K562 (cell line): ENCODE results near the gene FHIT. TPM values are rescaled to one million over a fixed set of nuclear protein-coding genes. Genes with fewer than 3 reads are reported as not detected.

ENCODE experiments used
- ATAC-seq: fragments of 200-7000 bp; cut with Tn5 transposase; 3 replicates; pipeline ENCODE4 v1.9.1; 2020; ENCODE audit warnings: moderate library complexity
- BruUV-seq: library from RNA; stranded (reverse); fragments of 400-500 nt; replicated peaks from 2 replicates; lab custom pipeline; 2021; lab: Mats Ljungman, UMichigan
- CTCF ChIA-PET: fragments of 300-600 bp; formaldehyde crosslinking; extraction: SDS; loops from one replicate; lab custom pipeline; 2021; ENCODE audit warnings: low intra/inter-chr PET ratio; lab: Yijun Ruan, JAX
- POLR2A ChIA-PET: fragments of 300-600, 350-650 bp; sonication (Branson Sonifier 250); formaldehyde crosslinking; extraction: SDS; loops from one replicate; lab custom pipeline; 2021; ENCODE audit warnings: antibody characterized with exemption, inconsistent platforms; lab: Yijun Ruan, JAX
- DNase-seq, 4 experiments: peaks; one replicate each; pipeline versions ENCODE4 v3.0.0 to v3.0.0-alpha.2; 2011 to 2018; ENCODE audit warnings: low spot score in 3 of 4, mixed read lengths in 3 of 4; ENCODE audit errors: extremely low read depth in 1 of 4
- FAIRE-seq: peaks from 2 replicates; lab custom pipeline; 2011; peaks lifted over from hg19 to GRCh38; lab: Jason Lieb, UNC
- H2AFZ ChIP-seq: 2 replicates; pipeline ENCODE4 v1.6.0; 2011; ENCODE audit warnings: low read depth, low read length, control low read depth, inconsistent platforms
- H3K27ac ChIP-seq: fragments of 200-600 bp; 3 replicates; pipeline ENCODE4 v1.8.0; 2011; ENCODE audit warnings: low read depth, mild to moderate bottlenecking, control low read depth, inconsistent platforms, low read length, moderate library complexity, mixed read lengths; ENCODE audit errors: extremely low read depth
- H3K27me3 ChIP-seq, 2 experiments: fragments of 300-600 bp in 1 of 2; 2 replicates in 1 of 2; 3 replicates in 1 of 2; pipeline versions ENCODE4 v1.6.0 to v1.8.0; 2011; ENCODE audit warnings: inconsistent platforms in 2 of 2, low read length in 2 of 2, mild to moderate bottlenecking in 1 of 2, mixed read lengths in 1 of 2, moderate library complexity in 1 of 2; ENCODE audit not compliant: control insufficient read depth in 2 of 2, insufficient read depth in 2 of 2
- H3K36me3 ChIP-seq: fragments of 300-600 bp; 3 replicates; pipeline ENCODE4 v1.8.0; 2011; ENCODE audit warnings: mild to moderate bottlenecking, low read length, inconsistent platforms; ENCODE audit not compliant: control insufficient read depth, insufficient read depth
- H3K4me1 ChIP-seq, 2 experiments: fragments of 200-600 bp in 1 of 2; replicated peaks in 1 of 2; 2 replicates in 1 of 2; 3 replicates in 1 of 2; pipeline versions ENCODE4 v1.5.1 to v1.8.0; 2011; ENCODE audit warnings: inconsistent platforms in 2 of 2, low read length in 2 of 2, mild to moderate bottlenecking in 1 of 2, mixed read lengths in 1 of 2, moderate library complexity in 1 of 2; ENCODE audit not compliant: control insufficient read depth in 2 of 2, insufficient read depth in 2 of 2
- H3K4me2 ChIP-seq: 2 replicates; pipeline ENCODE4 v1.6.1; 2011; ENCODE audit warnings: low read length, control low read depth, inconsistent platforms, mixed read lengths; ENCODE audit not compliant: insufficient read depth
- H3K4me3 ChIP-seq: fragments of 200-600 bp; sonication (generic), shearing (Covaris generic); 2 replicates; pipeline ENCODE4 v1.5.1; 2016; ENCODE audit warnings: control low read depth, inconsistent platforms
- H3K79me2 ChIP-seq: fragments of 200-600 bp; 3 replicates; pipeline ENCODE4 v1.8.0; 2011; ENCODE audit warnings: low read length, inconsistent platforms; ENCODE audit not compliant: control insufficient read depth, insufficient read depth
- H3K9ac ChIP-seq, 2 experiments: 2 replicates each; pipeline versions ENCODE4 v1.6.0 to v1.6.1; 2011; ENCODE audit warnings: low read depth in 2 of 2, low read length in 2 of 2, control low read depth in 1 of 2, inconsistent platforms in 1 of 2, mild to moderate bottlenecking in 1 of 2, mixed read lengths in 1 of 2; ENCODE audit not compliant: insufficient read depth in 1 of 2
- H3K9me1 ChIP-seq: one replicate; pipeline ENCODE4 v1.6.0; 2011; ENCODE audit warnings: inconsistent platforms, mild to moderate bottlenecking, low read length, moderate library complexity; ENCODE audit not compliant: control insufficient read depth, insufficient read depth
- H3K9me3 ChIP-seq: replicated peaks from 2 replicates; pipeline ENCODE4 v1.5.1; 2011; ENCODE audit warnings: low read depth, low read length, inconsistent platforms; ENCODE audit not compliant: control insufficient read depth, insufficient read depth
- H4K20me1 ChIP-seq: replicated peaks from 2 replicates; pipeline ENCODE4 v1.6.1; 2011; ENCODE audit warnings: low read length, inconsistent platforms, mixed read lengths; ENCODE audit not compliant: control insufficient read depth, insufficient read depth
- GABPB2 ChIP-seq: fragments of 250-450 bp; sonication (Bioruptor Pico); conservative IDR thresholded peaks from 2 replicates; pipeline ENCODE4 v1.5.1; 2021; ENCODE audit warnings: mild to moderate bottlenecking
- KDM1A ChIP-seq, 2 experiments: fragments of 450-650 bp; IDR thresholded peaks; 2 replicates each; pipeline ENCODE4 v1.6.1; 2016; ENCODE audit warnings: mild to moderate bottlenecking in 2 of 2
- NKRF ChIP-seq: fragments of 450-650 bp; IDR thresholded peaks from 2 replicates; pipeline ENCODE4 v1.6.1; 2016; ENCODE audit warnings: borderline replicate concordance
- WGBS: fragments of 100-300 bp; shearing (Covaris generic); methylation state at CpG from one replicate; pipeline ENCODE4 v1.1.6; 2016; ENCODE audit warnings: low coverage, mixed read lengths; ENCODE audit not compliant: insufficient coverage; ENCODE audit errors: missing lambda C conversion rate; 5-methylcytosine and 5-hydroxymethylcytosine counted together
- in situ Hi-C: fragments of 300-500 bp; cut with MboI; formaldehyde crosslinking; loops from 4 replicates; pipeline ENCODE4 v1.15.0; 2018; ENCODE audit warnings: inconsistent platforms, mixed read lengths
- intact Hi-C: fragments of 100-400 bp; cut with micrococcal nuclease; formaldehyde crosslinking; loops from 2 replicates; pipeline ENCODE4 v1.14.2; 2022
- polyA plus RNA-seq, 8 experiments: library from polyadenylated mRNA; depleted of rRNA in 4 of 8; stranded (reverse) in 5 of 8; unstranded in 3 of 8; fragments of >200 nt; fragmentation: Nextera tagmentation in 2 of 8; fragmentation: Illumina TruSeq in 1 of 8; extraction: Ambion mirVana in 2 of 8; extraction: Trizol in 1 of 8; gene quantifications; 2 replicates each; pipeline versions ENCODE4 v1.2.1 to v1.2.3, GENCODE V29; 2011 to 2014; ENCODE audit warnings: inconsistent platforms in 1 of 8, missing spikeins in 1 of 8
- total RNA-seq, 7 experiments: library from RNA; depleted of rRNA in 6 of 7; stranded (reverse); fragments of >200 nt in 6 of 7; fragmentation: Illumina TruSeq in 2 of 7; extraction: Trizol in 2 of 7; gene quantifications; 2 replicates each; pipeline versions ENCODE4 v1.2.1 to v1.2.3, GENCODE V29; 2011 to 2021; ENCODE audit warnings: low replicate concordance in 1 of 7

FHIT gene
- total and polyA plus RNA-seq, 9 of the 15 experiments (the other 6 are each of a cell fraction or from before 2014, with no cell fraction given), result 1.7 to 9.1 (median 4.3) TPM

- intact Hi-C loops (no loop called here), in situ Hi-C loops (no loop called here)
- H4K20me1 ChIP-seq, result no peaks in the 10 kb centered on the region
- no peaks in the 10 kb centered on the region for H3K36me3 ChIP-seq
- no peak for TF ChIP-seq KDM1A (IDR thresholded peaks at IDR 0.05)
- no peak for TF ChIP-seq NKRF
- TF ChIP-seq GABPB2 (CRISPR knock-in tag), result no peak
- no peak overlapping the region for H3K9ac ChIP-seq
- H3K4me2 ChIP-seq, result no peak overlapping the region
- FAIRE-seq, result no peak
- no peak for ATAC-seq
- no CpG with 5 or more reads among the region's 2 CpGs for WGBS
- DNase-seq, result no peak
- H2AFZ ChIP-seq, result no peak overlapping the region
- CTCF ChIA-PET, result no interaction called here
- H3K4me3 ChIP-seq, result no peak overlapping the region
- H3K9me1 ChIP-seq, result no peaks in the 10 kb centered on the region
- H3K79me2 ChIP-seq, result no peaks in the 10 kb centered on the region
- POLR2A ChIA-PET, result no interaction called here
- no peaks in the 10 kb centered on the region for H3K4me1 ChIP-seq
- H3K27me3 ChIP-seq, result no peaks in the 10 kb centered on the region
- H3K9me3 ChIP-seq, result no peaks in the 10 kb centered on the region
- no TSS peak for BruUV-seq
- no peak overlapping the region for H3K27ac ChIP-seq
Observed at GRCh38 chr3:60065227-60065868, 1185.9 kb downstream of the FHIT start.
